ENCODE measurements around the gene ITGAD. TPM values are rescaled to one million over a fixed set of nuclear protein-coding genes. Genes with fewer than 3 reads are reported as not detected.

ITGAD gene
- polyA plus RNA-seq, 2 donors: 0.02 TPM; not detected in 1

DNA sequence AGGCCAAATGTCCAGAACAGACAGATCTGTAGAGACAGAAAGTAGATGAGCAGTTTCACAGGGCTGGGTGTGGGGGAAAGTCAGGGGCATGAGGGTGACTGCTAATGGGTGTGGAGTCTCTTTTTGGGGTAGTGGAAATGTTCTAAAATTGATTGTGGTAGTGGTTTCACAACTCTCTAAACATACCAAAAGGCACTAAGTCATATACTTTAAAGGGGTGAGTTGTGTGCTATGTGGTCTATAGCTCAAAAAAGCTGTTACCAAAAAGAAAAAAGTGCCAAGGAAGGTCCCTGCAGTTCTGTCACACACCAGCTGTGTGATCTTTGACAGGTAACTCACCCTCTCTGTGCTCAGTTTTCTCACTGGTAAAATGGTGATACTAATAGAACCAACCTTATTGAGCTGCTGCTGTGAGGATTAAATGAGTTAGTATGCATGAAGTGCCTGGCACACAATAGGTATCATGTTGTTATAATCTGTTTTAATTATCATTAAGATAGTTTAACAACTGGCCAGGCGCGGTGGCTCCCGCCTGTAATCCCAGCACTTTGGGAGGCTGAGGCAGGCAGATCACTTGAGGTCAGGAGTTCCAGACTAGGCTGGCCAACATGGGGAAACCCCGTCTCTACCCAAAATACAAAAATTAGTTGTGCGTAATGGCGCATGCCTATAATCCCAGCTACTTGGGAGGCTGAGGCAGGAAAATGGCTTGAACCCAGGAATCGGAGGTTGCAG, 27.8 kb upstream of the ITGAD start:
- Histone ChIP-seq H3K36me3 (ENCODE audit: control insufficient read depth in 2 of 2, insufficient read depth in 2 of 2, low read length in 1 of 2) (no peaks in the 10 kb centered on the region), H3K4me3 (ENCODE audit: low read depth in 1 of 2, low read length in 2 of 2) (no peak overlapping the region), H3K4me1 (ENCODE audit: control insufficient read depth in 2 of 2, insufficient read depth in 2 of 2, low read length in 1 of 2) (no peaks in the 10 kb centered on the region), H3K9me3 (ENCODE audit: control insufficient read depth in 2 of 2, insufficient read depth in 1 of 2, low read depth in 1 of 2, low read length in 1 of 2) (peaks cover 0 to 2% of the 10 kb centered on the region in 2 donors), H3K27me3 (ENCODE audit: control insufficient read depth in 1 of 2, insufficient read depth in 2 of 2, low read length in 2 of 2) (no peaks in the 10 kb centered on the region), H3K27ac (ENCODE audit: low read depth in 2 of 2, low read length in 1 of 2) (no peak overlapping the region)
- WGBS, 2 donors: 90 to 93% methylated on average over 7 of the region's 7 CpGs

DNA sequence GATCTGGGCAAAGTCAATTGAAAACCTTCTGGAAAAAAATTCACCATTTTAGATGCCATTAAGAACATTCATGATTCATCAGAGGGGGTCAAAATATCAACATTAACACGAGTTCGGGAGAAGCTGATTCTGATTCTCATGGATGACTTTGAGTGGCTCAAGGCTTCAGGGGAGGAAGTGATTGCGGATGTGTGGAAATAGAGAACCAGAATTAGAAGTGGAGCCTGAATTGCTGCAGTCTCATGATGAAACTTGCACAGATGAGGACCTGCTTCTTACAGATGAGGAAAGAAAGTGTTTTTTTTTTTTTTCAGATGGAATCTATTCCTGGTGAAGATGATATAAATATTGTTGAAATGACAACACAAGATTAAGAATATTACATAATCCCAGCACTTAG, 25.3 kb upstream of the ITGAD start:
- no peak overlapping the region for H3K27ac ChIP-seq (ENCODE audit: low read depth in 2 of 2, low read length in 1 of 2)
- H3K4me1 ChIP-seq (ENCODE audit: control insufficient read depth in 2 of 2, insufficient read depth in 2 of 2, low read length in 1 of 2): no peaks in the 10 kb centered on the region
- H3K4me3 ChIP-seq (ENCODE audit: low read depth in 1 of 2, low read length in 2 of 2): no peak overlapping the region
- WGBS, 2 donors: 79 to 82% methylated on average over 3 of the region's 3 CpGs
- no peaks in the 10 kb centered on the region for H3K36me3 ChIP-seq (ENCODE audit: control insufficient read depth in 2 of 2, insufficient read depth in 2 of 2, low read length in 1 of 2)
- peaks cover 0 to 2% of the 10 kb centered on the region in 2 donors for H3K9me3 ChIP-seq (ENCODE audit: control insufficient read depth in 2 of 2, insufficient read depth in 1 of 2, low read depth in 1 of 2, low read length in 1 of 2)
- no peaks in the 10 kb centered on the region for H3K27me3 ChIP-seq (ENCODE audit: control insufficient read depth in 1 of 2, insufficient read depth in 2 of 2, low read length in 2 of 2)

DNA sequence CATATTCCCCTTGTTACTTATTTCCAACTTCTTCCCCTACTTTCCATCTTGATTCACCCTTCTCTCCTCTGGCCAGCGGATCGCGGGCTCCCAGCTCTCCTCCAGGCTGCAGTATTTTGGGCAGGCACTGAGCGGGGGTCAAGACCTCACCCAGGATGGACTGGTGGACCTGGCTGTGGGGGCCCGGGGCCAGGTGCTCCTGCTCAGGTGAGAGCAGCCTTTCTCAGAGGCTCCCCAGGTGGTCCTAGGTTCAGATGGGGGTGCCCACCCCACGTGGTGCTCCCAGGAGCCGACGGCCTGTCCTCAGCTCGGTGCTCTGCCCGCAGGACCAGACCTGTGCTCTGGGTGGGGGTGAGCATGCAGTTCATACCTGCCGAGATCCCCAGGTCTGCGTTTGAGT, 22.1 kb upstream of the ITGAD start:
- Histone ChIP-seq H3K4me3 (ENCODE audit: low read depth in 1 of 2, low read length in 2 of 2) (no peak overlapping the region), H3K9me3 (ENCODE audit: control insufficient read depth in 2 of 2, insufficient read depth in 1 of 2, low read depth in 1 of 2, low read length in 1 of 2) (peaks cover 0 to 2% of the 10 kb centered on the region in 2 donors), H3K4me1 (ENCODE audit: control insufficient read depth in 2 of 2, insufficient read depth in 2 of 2, low read length in 1 of 2) (no peaks in the 10 kb centered on the region), H3K36me3 (ENCODE audit: control insufficient read depth in 2 of 2, insufficient read depth in 2 of 2, low read length in 1 of 2) (no peaks in the 10 kb centered on the region), H3K27me3 (ENCODE audit: control insufficient read depth in 1 of 2, insufficient read depth in 2 of 2, low read length in 2 of 2) (no peaks in the 10 kb centered on the region), H3K27ac (ENCODE audit: low read depth in 2 of 2, low read length in 1 of 2) (no peak overlapping the region)
- 91 to 94% methylated on average over 12 of the region's 12 CpGs for WGBS, 2 donors

DNA sequence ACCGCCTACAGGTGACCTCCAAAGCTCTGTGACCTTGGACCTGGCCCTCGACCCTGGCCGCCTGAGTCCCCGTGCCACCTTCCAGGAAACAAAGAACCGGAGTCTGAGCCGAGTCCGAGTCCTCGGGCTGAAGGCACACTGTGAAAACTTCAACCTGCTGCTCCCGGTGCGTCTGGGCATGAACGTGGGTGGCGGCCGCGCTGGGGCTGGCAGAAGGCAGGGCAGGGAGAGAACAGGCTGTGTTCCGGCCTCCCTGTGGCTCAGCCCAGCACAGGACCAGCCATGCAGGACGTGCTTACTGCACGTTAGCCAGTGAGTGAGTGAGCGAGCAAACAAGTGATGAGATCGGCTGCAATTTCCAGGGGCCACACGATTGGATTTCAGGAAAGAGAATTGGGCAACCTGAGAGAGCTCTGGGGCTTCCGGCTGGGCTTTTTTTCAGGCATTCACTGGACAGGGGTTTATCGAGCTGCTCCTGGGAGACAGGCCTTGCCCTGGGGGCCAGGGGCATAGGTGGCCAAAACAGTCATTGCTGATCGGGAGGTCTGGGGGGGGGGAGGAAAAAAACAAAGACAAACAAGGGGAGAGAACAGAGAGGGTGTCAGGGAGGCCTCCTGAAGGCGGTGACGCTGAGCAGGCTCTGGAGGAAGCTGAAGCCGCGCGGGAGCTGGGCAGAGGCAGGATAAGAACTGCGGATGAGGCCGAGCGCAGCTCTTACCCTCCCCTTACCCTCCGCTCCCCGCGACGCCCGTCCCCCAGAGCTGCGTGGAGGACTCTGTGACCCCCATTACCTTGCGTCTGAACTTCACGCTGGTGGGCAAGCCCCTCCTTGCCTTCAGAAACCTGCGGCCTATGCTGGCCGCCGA, 21.3 kb upstream of the ITGAD start:
- Histone ChIP-seq H3K36me3 (ENCODE audit: control insufficient read depth in 2 of 2, insufficient read depth in 2 of 2, low read length in 1 of 2) (no peaks in the 10 kb centered on the region), H3K27me3 (ENCODE audit: control insufficient read depth in 1 of 2, insufficient read depth in 2 of 2, low read length in 2 of 2) (no peaks in the 10 kb centered on the region), H3K27ac (ENCODE audit: low read depth in 2 of 2, low read length in 1 of 2) (no peak overlapping the region), H3K4me1 (ENCODE audit: control insufficient read depth in 2 of 2, insufficient read depth in 2 of 2, low read length in 1 of 2) (no peaks in the 10 kb centered on the region), H3K4me3 (ENCODE audit: low read depth in 1 of 2, low read length in 2 of 2) (no peak overlapping the region), H3K9me3 (ENCODE audit: control insufficient read depth in 2 of 2, insufficient read depth in 1 of 2, low read depth in 1 of 2, low read length in 1 of 2) (peaks cover 0 to 2% of the 10 kb centered on the region in 2 donors)
- WGBS, 2 donors: 71 to 72% methylated on average over 41 to 42 of the region's 42 CpGs

DNA sequence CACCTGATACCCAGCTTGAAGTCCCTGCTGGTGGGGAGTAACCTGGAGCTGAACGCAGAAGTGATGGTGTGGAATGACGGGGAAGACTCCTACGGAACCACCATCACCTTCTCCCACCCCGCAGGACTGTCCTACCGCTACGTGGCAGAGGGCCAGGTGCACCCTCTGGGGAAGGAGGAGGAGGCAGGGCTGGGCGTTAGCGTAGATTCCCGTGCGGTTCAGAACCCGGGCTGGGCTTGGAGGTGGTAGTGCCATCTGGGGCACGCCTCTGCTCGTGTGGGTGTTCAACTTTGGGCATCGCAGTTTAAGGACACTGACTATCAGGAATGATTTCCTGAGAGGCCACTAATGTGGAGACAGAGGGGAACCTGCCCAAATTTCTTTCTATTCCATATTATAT, 19.9 kb upstream of the ITGAD start:
- no peaks in the 10 kb centered on the region for H3K27me3 ChIP-seq (ENCODE audit: control insufficient read depth in 1 of 2, insufficient read depth in 2 of 2, low read length in 2 of 2)
- H3K4me3 ChIP-seq (ENCODE audit: low read depth in 1 of 2, low read length in 2 of 2): no peak overlapping the region
- peaks cover 0 to 2% of the 10 kb centered on the region in 2 donors for H3K9me3 ChIP-seq (ENCODE audit: control insufficient read depth in 2 of 2, insufficient read depth in 1 of 2, low read depth in 1 of 2, low read length in 1 of 2)
- WGBS, 2 donors: 66 to 68% methylated on average over 14 of the region's 14 CpGs
- no peaks in the 10 kb centered on the region for H3K4me1 ChIP-seq (ENCODE audit: control insufficient read depth in 2 of 2, insufficient read depth in 2 of 2, low read length in 1 of 2)
- no peaks in the 10 kb centered on the region for H3K36me3 ChIP-seq (ENCODE audit: control insufficient read depth in 2 of 2, insufficient read depth in 2 of 2, low read length in 1 of 2)
- no peak overlapping the region for H3K27ac ChIP-seq (ENCODE audit: low read depth in 2 of 2, low read length in 1 of 2)

DNA sequence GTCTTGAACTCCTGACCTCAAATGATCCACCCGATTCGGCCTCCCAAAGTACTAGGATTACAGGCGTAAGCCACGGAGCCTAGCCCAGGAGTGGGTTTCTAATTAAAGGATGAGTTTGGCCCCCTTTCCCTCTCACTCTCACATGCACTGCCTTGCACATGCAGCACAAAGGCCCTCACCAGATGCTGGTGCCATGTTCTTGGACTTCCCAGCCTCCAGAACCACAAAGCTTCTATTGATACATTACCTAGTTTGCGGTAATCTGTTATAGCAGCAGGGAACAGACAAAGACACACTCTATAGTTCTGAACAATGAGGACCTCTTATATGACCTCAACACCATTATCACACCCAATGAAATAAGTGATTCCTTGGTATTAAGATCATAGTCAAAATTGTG, 17.9 kb upstream of the ITGAD start:
- Histone ChIP-seq H3K36me3 (ENCODE audit: control insufficient read depth in 2 of 2, insufficient read depth in 2 of 2, low read length in 1 of 2) (no peaks in the 10 kb centered on the region), H3K27me3 (ENCODE audit: control insufficient read depth in 1 of 2, insufficient read depth in 2 of 2, low read length in 2 of 2) (no peaks in the 10 kb centered on the region), H3K27ac (ENCODE audit: low read depth in 2 of 2, low read length in 1 of 2) (no peak overlapping the region), H3K4me3 (ENCODE audit: low read depth in 1 of 2, low read length in 2 of 2) (no peak overlapping the region), H3K9me3 (ENCODE audit: control insufficient read depth in 2 of 2, insufficient read depth in 1 of 2, low read depth in 1 of 2, low read length in 1 of 2) (peaks cover 0 to 2% of the 10 kb centered on the region in 2 donors), H3K4me1 (ENCODE audit: control insufficient read depth in 2 of 2, insufficient read depth in 2 of 2, low read length in 1 of 2) (peaks cover 0 to 2% of the 10 kb centered on the region in 2 donors)
- 95 to 98% methylated on average over 5 of the region's 5 CpGs for WGBS, 2 donors

DNA sequence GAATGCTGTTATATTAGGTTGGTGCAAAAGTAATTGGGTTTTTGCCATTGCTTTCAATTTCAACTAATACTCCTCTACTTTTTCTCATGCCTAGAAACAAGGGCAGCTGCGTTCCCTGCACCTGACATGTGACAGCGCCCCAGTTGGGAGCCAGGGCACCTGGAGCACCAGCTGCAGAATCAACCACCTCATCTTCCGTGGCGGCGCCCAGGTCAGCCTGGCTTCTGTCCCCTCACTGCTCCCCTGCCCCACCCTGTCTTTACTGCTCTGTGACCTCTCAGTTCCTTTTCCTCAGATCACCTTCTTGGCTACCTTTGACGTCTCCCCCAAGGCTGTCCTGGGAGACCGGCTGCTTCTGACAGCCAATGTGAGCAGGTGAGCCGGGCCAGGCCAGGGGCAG, 16.4 kb upstream of the ITGAD start:
- Histone ChIP-seq H3K27me3 (ENCODE audit: control insufficient read depth in 1 of 2, insufficient read depth in 2 of 2, low read length in 2 of 2) (no peaks in the 10 kb centered on the region), H3K4me1 (ENCODE audit: control insufficient read depth in 2 of 2, insufficient read depth in 2 of 2, low read length in 1 of 2) (peaks cover 0 to 3% of the 10 kb centered on the region in 2 donors), H3K9me3 (ENCODE audit: control insufficient read depth in 2 of 2, insufficient read depth in 1 of 2, low read depth in 1 of 2, low read length in 1 of 2) (peaks cover 0 to 2% of the 10 kb centered on the region in 2 donors), H3K4me3 (ENCODE audit: low read depth in 1 of 2, low read length in 2 of 2) (no peak overlapping the region), H3K27ac (ENCODE audit: low read depth in 2 of 2, low read length in 1 of 2) (no peak overlapping the region), H3K36me3 (ENCODE audit: control insufficient read depth in 2 of 2, insufficient read depth in 2 of 2, low read length in 1 of 2) (no peaks in the 10 kb centered on the region)
- 60 to 83% methylated on average over 8 of the region's 8 CpGs for WGBS, 2 donors

DNA sequence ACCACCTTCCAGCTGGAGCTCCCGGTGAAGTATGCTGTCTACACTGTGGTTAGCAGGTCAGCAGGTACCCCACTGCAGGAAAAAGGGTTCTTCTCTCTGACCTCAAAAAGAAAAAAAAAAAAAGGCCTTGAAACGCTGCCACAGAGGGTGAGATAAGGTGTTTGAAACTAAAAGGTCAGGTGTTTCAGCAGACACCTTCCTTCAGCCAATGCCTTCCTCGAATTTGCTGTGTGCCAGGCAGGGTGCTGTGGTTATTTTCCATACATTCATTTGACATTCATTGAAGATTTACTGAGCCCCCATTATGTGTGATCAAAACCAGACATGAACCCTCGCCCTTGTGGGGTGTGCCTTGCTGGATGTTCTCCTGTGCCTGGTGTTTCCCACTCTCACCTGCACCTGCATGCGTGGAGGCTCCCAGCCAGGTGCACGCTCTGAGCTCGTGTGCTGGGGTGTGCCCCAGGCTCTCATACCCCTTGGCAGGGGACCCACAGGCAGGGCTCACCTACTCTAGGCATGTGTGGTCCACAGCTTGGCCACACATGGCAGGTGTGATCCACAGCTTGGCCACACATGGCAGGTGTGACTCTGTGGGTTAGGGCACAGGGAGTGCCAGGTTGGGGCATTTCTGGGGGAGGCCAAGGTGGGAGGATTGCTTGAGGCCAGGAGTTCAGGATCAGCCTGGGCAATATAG, 15.8 kb upstream of the ITGAD start:
- 42 to 58% methylated on average over 7 of the region's 7 CpGs for WGBS, 2 donors
- no peaks in the 10 kb centered on the region for H3K36me3 ChIP-seq (ENCODE audit: control insufficient read depth in 2 of 2, insufficient read depth in 2 of 2, low read length in 1 of 2)
- H3K9me3 ChIP-seq (ENCODE audit: control insufficient read depth in 2 of 2, insufficient read depth in 1 of 2, low read depth in 1 of 2, low read length in 1 of 2): peaks cover 0 to 2% of the 10 kb centered on the region in 2 donors
- no peaks in the 10 kb centered on the region for H3K27me3 ChIP-seq (ENCODE audit: control insufficient read depth in 1 of 2, insufficient read depth in 2 of 2, low read length in 2 of 2)
- no peak overlapping the region for H3K27ac ChIP-seq (ENCODE audit: low read depth in 2 of 2, low read length in 1 of 2)
- peaks cover 0 to 4% of the 10 kb centered on the region in 2 donors for H3K4me1 ChIP-seq (ENCODE audit: control insufficient read depth in 2 of 2, insufficient read depth in 2 of 2, low read length in 1 of 2)
- H3K4me3 ChIP-seq (ENCODE audit: low read depth in 1 of 2, low read length in 2 of 2): no peak overlapping the region

DNA sequence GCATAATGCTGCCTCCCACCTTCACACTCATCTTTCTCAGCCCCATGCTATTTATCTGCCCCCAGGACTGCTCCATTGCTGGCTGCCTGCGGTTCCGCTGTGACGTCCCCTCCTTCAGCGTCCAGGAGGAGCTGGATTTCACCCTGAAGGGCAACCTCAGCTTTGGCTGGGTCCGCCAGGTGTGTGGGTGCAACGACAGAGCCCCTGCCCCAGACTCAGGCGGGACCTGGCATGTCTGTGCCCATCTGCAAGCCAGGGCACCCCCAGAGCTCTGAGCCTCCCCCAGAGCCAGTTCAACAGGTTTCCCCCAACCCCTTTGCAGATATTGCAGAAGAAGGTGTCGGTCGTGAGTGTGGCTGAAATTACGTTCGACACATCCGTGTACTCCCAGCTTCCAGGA, 12.9 kb upstream of the ITGAD start:
- Histone ChIP-seq H3K4me3 (ENCODE audit: low read depth in 1 of 2, low read length in 2 of 2) (no peak overlapping the region), H3K27me3 (ENCODE audit: control insufficient read depth in 1 of 2, insufficient read depth in 2 of 2, low read length in 2 of 2) (no peaks in the 10 kb centered on the region), H3K36me3 (ENCODE audit: control insufficient read depth in 2 of 2, insufficient read depth in 2 of 2, low read length in 1 of 2) (no peaks in the 10 kb centered on the region), H3K9me3 (ENCODE audit: control insufficient read depth in 2 of 2, insufficient read depth in 1 of 2, low read depth in 1 of 2, low read length in 1 of 2) (peaks cover 0 to under 1% of the 10 kb centered on the region in 2 donors), H3K4me1 (ENCODE audit: control insufficient read depth in 2 of 2, insufficient read depth in 2 of 2, low read length in 1 of 2) (peaks cover 0 to 6% of the 10 kb centered on the region in 2 donors), H3K27ac (ENCODE audit: low read depth in 2 of 2, low read length in 1 of 2) (no peak overlapping the region)
- WGBS, 2 donors: 48 to 53% methylated on average over 12 of the region's 12 CpGs

Data from esophagus (tissue), 2 donors.